HCT116 (cell line): Measurements from ENCODE around the gene TNFSF12. TPM values are rescaled to one million over a fixed set of nuclear protein-coding genes. Genes with fewer than 3 reads are reported as not detected.

ENCODE experiments used
- ATAC-seq: fragments of 200-7000 bp; cut with Tn5 transposase; 2 replicates; pipeline ENCODE4 v1.9.1; 2020; ENCODE audit warnings: mild to moderate bottlenecking, moderate library complexity
- BruUV-seq: library from RNA; stranded (reverse); fragments of 400-500 nt; replicated peaks from 2 replicates; lab custom pipeline; 2021; lab: Mats Ljungman, UMichigan
- CTCF ChIA-PET: fragments of 300-600 bp; sonication (Branson Sonifier 250); formaldehyde crosslinking; loops from one replicate; lab custom pipeline; 2021; ENCODE audit warnings: antibody characterized with exemption; lab: Charles Lee
- POLR2A ChIA-PET: fragments of 300-600, 350-600 bp; sonication (Branson Sonifier 250); formaldehyde crosslinking; loops from one replicate; lab custom pipeline; 2021; ENCODE audit warnings: antibody characterized with exemption; lab: Charles Lee
- RAD21 ChIA-PET, 2 experiments: fragments of 300-600 bp; sonication (Branson Sonifier 250); formaldehyde crosslinking; loops; one replicate each; lab custom pipeline; 2023; ENCODE audit warnings: low total read pairs in 2 of 2; ENCODE audit not compliant: uncharacterized antibody in 2 of 2, unreplicated experiment in 2 of 2, low non-redundant PET in 1 of 2; lab: Charles Lee
- DNase-seq: peaks from one replicate; pipeline ENCODE4 v3.0.0-alpha.2; 2010; ENCODE audit warnings: low read depth, low spot score
- H2AFZ ChIP-seq: fragments of 200-600 bp; shearing (Covaris generic), sonication (generic); 2 replicates; pipeline ENCODE4 v1.6.1; 2017; ENCODE audit warnings: low read depth, mixed run types, mixed read lengths, antibody characterized with exemption, low read length; ENCODE audit not compliant: poor library complexity, severe bottlenecking
- H3K27ac ChIP-seq: 2 replicates; pipeline ENCODE4 v1.5.1; 2012; ENCODE audit warnings: low read depth, low read length
- H3K27me3 ChIP-seq: fragments of 200-600 bp; sonication (generic); 2 replicates; pipeline ENCODE4 v1.6.1; 2016; ENCODE audit warnings: mixed run types, low read length, mixed read lengths; ENCODE audit not compliant: insufficient read depth
- H3K36me3 ChIP-seq, 2 experiments: fragments of 200-500 bp in 1 of 2; fragments of 200-600 bp in 1 of 2; sonication (Bioruptor generic) in 1 of 2; sonication (generic) in 1 of 2; 2 replicates each; pipeline versions ENCODE4 v1.5.1 to v1.6.1; 2014 to 2016; ENCODE audit warnings: low read length in 2 of 2, inconsistent platforms in 1 of 2, mixed read lengths in 1 of 2, mixed run types in 1 of 2; ENCODE audit not compliant: insufficient read depth in 2 of 2, control insufficient read depth in 1 of 2
- H3K4me1 ChIP-seq, 2 experiments: fragments of 200-600 bp in 1 of 2; sonication (generic) in 1 of 2; 2 replicates each; pipeline versions ENCODE4 v1.5.1 to v1.6.1; 2012 to 2017; ENCODE audit warnings: low read length in 2 of 2, inconsistent platforms in 1 of 2, mild to moderate bottlenecking in 1 of 2, mixed read lengths in 1 of 2, mixed run types in 1 of 2, moderate library complexity in 1 of 2; ENCODE audit not compliant: insufficient read depth in 2 of 2, control insufficient read depth in 1 of 2
- H3K4me2 ChIP-seq: fragments of 200-600 bp; sonication (generic); 2 replicates; pipeline ENCODE4 v1.6.1; 2017; ENCODE audit warnings: mixed run types, low read length, mixed read lengths
- H3K4me3 ChIP-seq, 2 experiments: fragments of 200-600 bp in 1 of 2; sonication (generic) in 1 of 2; replicated peaks in 1 of 2; 2 replicates each; pipeline ENCODE4 v1.5.1; 2011 to 2016; ENCODE audit warnings: low read length in 2 of 2, control low read depth in 1 of 2, low read depth in 1 of 2, mild to moderate bottlenecking in 1 of 2, mixed read lengths in 1 of 2, mixed run types in 1 of 2
- H3K79me2 ChIP-seq: fragments of 200-600 bp; sonication (generic); 2 replicates; pipeline ENCODE4 v1.6.1; 2017; ENCODE audit warnings: mild to moderate bottlenecking, mixed run types, low read length, moderate library complexity, mixed read lengths; ENCODE audit not compliant: insufficient read depth
- H3K9ac ChIP-seq: fragments of 200-600 bp; sonication (generic); 2 replicates; pipeline ENCODE4 v1.6.1; 2016; ENCODE audit warnings: low read length, mixed read lengths
- H3K9me2 ChIP-seq: fragments of 200-600 bp; sonication (generic), shearing (Covaris generic); 2 replicates; pipeline ENCODE4 v1.6.1; 2017; ENCODE audit warnings: mixed run types, mild to moderate bottlenecking, moderate library complexity; ENCODE audit not compliant: insufficient read depth
- H3K9me3 ChIP-seq, 2 experiments: fragments of 200-500 bp in 1 of 2; fragments of 200-600 bp in 1 of 2; sonication (Bioruptor generic) in 1 of 2; sonication (generic) in 1 of 2; 2 replicates each; pipeline ENCODE4 v1.6.1; 2014 to 2017; ENCODE audit warnings: low read length in 2 of 2, mixed read lengths in 2 of 2, inconsistent platforms in 1 of 2, low read depth in 1 of 2, mild to moderate bottlenecking in 1 of 2, mixed run types in 1 of 2, moderate library complexity in 1 of 2; ENCODE audit not compliant: control insufficient read depth in 1 of 2, insufficient read depth in 1 of 2
- H4K20me1 ChIP-seq: fragments of 200-600 bp; sonication (generic), shearing (Covaris generic); 2 replicates; pipeline ENCODE4 v1.6.1; 2017; ENCODE audit warnings: mixed run types, mild to moderate bottlenecking, moderate library complexity; ENCODE audit not compliant: insufficient read depth
- CBX3 ChIP-seq: IDR thresholded peaks from 2 replicates; pipeline ENCODE4 v1.6.1; 2012; ENCODE audit warnings: low read depth
- ELF1 ChIP-seq: IDR thresholded peaks from 2 replicates; pipeline ENCODE4 v1.6.1; 2012; ENCODE audit warnings: low read depth, borderline replicate concordance
- EZH2 ChIP-seq: fragments of 200-600 bp; sonication (generic); IDR thresholded peaks from 2 replicates; pipeline ENCODE4 v1.6.1; 2017; ENCODE audit warnings: antibody characterized with exemption, mixed run types
- FOSL1 ChIP-seq: IDR thresholded peaks from 2 replicates; pipeline ENCODE4 v1.6.1; 2012; ENCODE audit warnings: low read depth
- POLR2A ChIP-seq: IDR thresholded peaks from 2 replicates; pipeline ENCODE4 v1.7.0; 2011; ENCODE audit warnings: borderline replicate concordance; ENCODE audit not compliant: insufficient read depth, insufficient read length; ENCODE audit errors: extremely low read depth
- RAD21 ChIP-seq: IDR thresholded peaks from 2 replicates; pipeline ENCODE4 v1.6.1; 2012; ENCODE audit warnings: low read depth, mild to moderate bottlenecking
- SIN3A ChIP-seq: IDR thresholded peaks from 2 replicates; pipeline ENCODE4 v1.6.1; 2012; ENCODE audit warnings: low read depth
- TCF7L2 ChIP-seq: IDR thresholded peaks from 2 replicates; pipeline ENCODE4 v1.7.0; 2011; ENCODE audit warnings: borderline replicate concordance, inconsistent platforms; ENCODE audit not compliant: insufficient read depth, insufficient read length; ENCODE audit errors: extremely low read depth
- YY1 ChIP-seq: IDR thresholded peaks from 2 replicates; pipeline ENCODE4 v1.6.1; 2011; ENCODE audit warnings: low read length, low read depth, moderate library complexity, mild to moderate bottlenecking; ENCODE audit not compliant: insufficient replicate concordance; ENCODE audit errors: extremely low read depth
- ZNF274 ChIP-seq: fragments of 200-500 bp; sonication (Bioruptor generic); IDR thresholded peaks from 2 replicates; pipeline ENCODE4 v1.6.1; 2014; ENCODE audit warnings: mild to moderate bottlenecking, low read depth, low read length, inconsistent platforms
- intact Hi-C: fragments of 100-400 bp; cut with micrococcal nuclease; formaldehyde crosslinking; loops from 2 replicates; pipeline ENCODE4 v1.10.0; 2022
- total RNA-seq: library from RNA; stranded (reverse); gene quantifications from one replicate; pipeline ENCODE4 v1.2.1, GENCODE V29; 2021; ENCODE audit not compliant: unreplicated experiment
- TF ChIP-seq, protein P1 (sequence below), 3 experiments: fragments of 200-600 bp in 1 of 3; sonication (generic) in 1 of 3; IDR thresholded peaks in 2 of 3; conservative IDR thresholded peaks in 1 of 3; 2 replicates each; pipeline ENCODE4 v1.5.1; 2012 to 2017; ENCODE audit warnings: low read depth in 2 of 3, low read length in 2 of 3, antibody characterized with exemption in 1 of 3, borderline replicate concordance in 1 of 3, control low read depth in 1 of 3, mild to moderate bottlenecking in 1 of 3, mixed read lengths in 1 of 3, mixed run types in 1 of 3, moderate library complexity in 1 of 3; ENCODE audit not compliant: insufficient read depth in 1 of 3
- TF ChIP-seq, protein P2 (sequence below): IDR thresholded peaks from 2 replicates; pipeline ENCODE4 v1.6.1; 2012

The TNFSF12 gene
- total RNA-seq, 1 experiment from 2014 or later, result 12.3 TPM

DNA sequence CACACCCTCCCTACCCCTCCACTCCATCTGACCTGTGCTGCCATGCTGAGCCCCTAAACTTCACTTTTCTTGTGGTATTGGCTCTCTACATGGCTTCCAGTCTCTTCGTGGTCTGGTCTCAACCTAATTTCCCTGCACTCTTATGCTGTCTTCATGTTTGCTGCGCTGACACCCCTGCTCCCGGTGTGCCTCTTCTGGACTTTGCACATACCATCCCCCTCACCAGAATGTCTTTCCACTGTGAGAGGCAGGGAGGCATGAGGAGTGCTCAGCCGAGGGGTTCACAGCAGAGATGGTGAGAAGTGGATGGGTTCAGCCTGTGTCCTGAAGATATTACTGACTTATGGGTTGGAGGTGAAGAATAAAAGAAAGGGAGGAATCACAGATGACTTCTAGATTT is 2.5 kb downstream of the TNFSF12 start:
- no peaks in the 10 kb centered on the region for H3K9me2 ChIP-seq
- intact Hi-C loops, result no loop called here
- ATAC-seq (no peak), DNase-seq (no peak)
- H3K27me3 ChIP-seq, result no peaks in the 10 kb centered on the region
- H3K4me1 ChIP-seq, result peaks cover 6 to 16% of the 10 kb centered on the region in 2 experiments
- H3K9me3 ChIP-seq, result no peaks in the 10 kb centered on the region
- H3K9ac ChIP-seq, result no peak overlapping the region
- H3K4me3 ChIP-seq, result no peak overlapping the region
- no peak overlapping the region for H3K4me2 ChIP-seq
- BruUV-seq, result no TSS peak
- TF ChIP-seq RAD21 (no peak), SIN3A (no peak), ELF1 (no peak), EZH2 (no peak), TCF7L2 (no peak)
- TF ChIP-seq, protein P1, sequence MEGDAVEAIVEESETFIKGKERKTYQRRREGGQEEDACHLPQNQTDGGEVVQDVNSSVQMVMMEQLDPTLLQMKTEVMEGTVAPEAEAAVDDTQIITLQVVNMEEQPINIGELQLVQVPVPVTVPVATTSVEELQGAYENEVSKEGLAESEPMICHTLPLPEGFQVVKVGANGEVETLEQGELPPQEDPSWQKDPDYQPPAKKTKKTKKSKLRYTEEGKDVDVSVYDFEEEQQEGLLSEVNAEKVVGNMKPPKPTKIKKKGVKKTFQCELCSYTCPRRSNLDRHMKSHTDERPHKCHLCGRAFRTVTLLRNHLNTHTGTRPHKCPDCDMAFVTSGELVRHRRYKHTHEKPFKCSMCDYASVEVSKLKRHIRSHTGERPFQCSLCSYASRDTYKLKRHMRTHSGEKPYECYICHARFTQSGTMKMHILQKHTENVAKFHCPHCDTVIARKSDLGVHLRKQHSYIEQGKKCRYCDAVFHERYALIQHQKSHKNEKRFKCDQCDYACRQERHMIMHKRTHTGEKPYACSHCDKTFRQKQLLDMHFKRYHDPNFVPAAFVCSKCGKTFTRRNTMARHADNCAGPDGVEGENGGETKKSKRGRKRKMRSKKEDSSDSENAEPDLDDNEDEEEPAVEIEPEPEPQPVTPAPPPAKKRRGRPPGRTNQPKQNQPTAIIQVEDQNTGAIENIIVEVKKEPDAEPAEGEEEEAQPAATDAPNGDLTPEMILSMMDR (IDR thresholded peaks at IDR 0.05 in 2 of 3, conservative IDR thresholded peaks at IDR 0.05 in 1 of 3; ENCODE audit: borderline replicate concordance in 1 of 3, insufficient read depth in 1 of 3, low read depth in 2 of 3, low read length in 2 of 3), result no peak
- H4K20me1 ChIP-seq, result no peaks in the 10 kb centered on the region
- no peaks in the 10 kb centered on the region for H3K36me3 ChIP-seq
- H3K79me2 ChIP-seq, result no peaks in the 10 kb centered on the region
- no peak overlapping the region for H2AFZ ChIP-seq
- ChIA-PET POLR2A (no interaction called here), CTCF (interaction anchor here (0.6 to 2.0 kb wide), 2 partner anchors 9 to 106 kb away, joined by 3 to 5 read pairs; no protein-coding TSS in a partner anchor), RAD21 (no interaction called here)
- no peak overlapping the region for H3K27ac ChIP-seq

DNA sequence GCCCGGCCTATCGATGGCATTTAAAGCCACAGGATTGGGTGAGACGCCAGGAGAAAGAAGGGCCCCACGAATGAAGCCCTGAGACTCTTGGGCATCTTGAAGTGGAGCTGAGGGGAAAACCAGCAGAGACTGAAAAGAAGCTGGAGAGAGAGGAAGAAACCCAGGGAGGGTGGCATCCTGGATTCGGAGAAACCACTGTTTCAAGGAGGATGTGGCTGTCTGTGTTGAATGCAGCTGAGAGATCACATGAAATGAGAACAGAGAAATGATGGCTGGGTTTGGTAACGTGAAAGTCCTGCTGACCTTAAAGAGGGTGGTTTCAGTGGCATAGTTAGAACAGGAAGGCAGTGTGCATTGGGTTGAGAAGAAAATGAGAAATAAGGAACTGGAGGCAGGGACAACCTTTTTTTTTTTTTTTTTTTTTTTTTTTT is 3.8 kb downstream of the TNFSF12 start:
- Histone ChIP-seq H2AFZ (no peak overlapping the region), H3K79me2 (no peaks in the 10 kb centered on the region), H4K20me1 (no peaks in the 10 kb centered on the region), H3K4me3 (no peak overlapping the region), H3K4me2 (no peak overlapping the region), H3K27me3 (no peaks in the 10 kb centered on the region), H3K9me2 (no peaks in the 10 kb centered on the region), H3K36me3 (no peaks in the 10 kb centered on the region), H3K9ac (no peak overlapping the region), H3K27ac (no peak overlapping the region), H3K4me1 (peaks cover 6 to 19% of the 10 kb centered on the region in 2 experiments), H3K9me3 (no peaks in the 10 kb centered on the region)
- ATAC-seq, result no peak
- no TSS peak for BruUV-seq
- DNase-seq, result no peak
- ChIA-PET CTCF (interaction anchor here (2.0 kb wide), 1 partner anchor 8 kb away, joined by 5 read pairs; no protein-coding TSS in a partner anchor), RAD21 (no interaction called here), POLR2A (no interaction called here)
- intact Hi-C loops, result no loop called here
- no peak for TF ChIP-seq ELF1
- no peak for TF ChIP-seq CBX3
- TF ChIP-seq, protein P2, sequence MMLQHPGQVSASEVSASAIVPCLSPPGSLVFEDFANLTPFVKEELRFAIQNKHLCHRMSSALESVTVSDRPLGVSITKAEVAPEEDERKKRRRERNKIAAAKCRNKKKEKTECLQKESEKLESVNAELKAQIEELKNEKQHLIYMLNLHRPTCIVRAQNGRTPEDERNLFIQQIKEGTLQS, result no peak
- no peak for TF ChIP-seq SIN3A
- TF ChIP-seq, protein P1 (IDR thresholded peaks at IDR 0.05 in 2 of 3, conservative IDR thresholded peaks at IDR 0.05 in 1 of 3; ENCODE audit: borderline replicate concordance in 1 of 3, insufficient read depth in 1 of 3, low read depth in 2 of 3, low read length in 2 of 3), result no peak
- TF ChIP-seq FOSL1, result no peak
- TF ChIP-seq EZH2, result no peak
- no peak for TF ChIP-seq YY1
- TF ChIP-seq POLR2A, result no peak
- no peak for TF ChIP-seq TCF7L2
- TF ChIP-seq ZNF274, result no peak
